T-helper 1 cell (primary cell): ENCODE data around the gene NBL1.

Source experiments
- DNase-seq, 5 donors: peaks; one replicate each; pipeline ENCODE4 v3.0.0-alpha.2; 2012 to 2020

NBL1 gene

DNA sequence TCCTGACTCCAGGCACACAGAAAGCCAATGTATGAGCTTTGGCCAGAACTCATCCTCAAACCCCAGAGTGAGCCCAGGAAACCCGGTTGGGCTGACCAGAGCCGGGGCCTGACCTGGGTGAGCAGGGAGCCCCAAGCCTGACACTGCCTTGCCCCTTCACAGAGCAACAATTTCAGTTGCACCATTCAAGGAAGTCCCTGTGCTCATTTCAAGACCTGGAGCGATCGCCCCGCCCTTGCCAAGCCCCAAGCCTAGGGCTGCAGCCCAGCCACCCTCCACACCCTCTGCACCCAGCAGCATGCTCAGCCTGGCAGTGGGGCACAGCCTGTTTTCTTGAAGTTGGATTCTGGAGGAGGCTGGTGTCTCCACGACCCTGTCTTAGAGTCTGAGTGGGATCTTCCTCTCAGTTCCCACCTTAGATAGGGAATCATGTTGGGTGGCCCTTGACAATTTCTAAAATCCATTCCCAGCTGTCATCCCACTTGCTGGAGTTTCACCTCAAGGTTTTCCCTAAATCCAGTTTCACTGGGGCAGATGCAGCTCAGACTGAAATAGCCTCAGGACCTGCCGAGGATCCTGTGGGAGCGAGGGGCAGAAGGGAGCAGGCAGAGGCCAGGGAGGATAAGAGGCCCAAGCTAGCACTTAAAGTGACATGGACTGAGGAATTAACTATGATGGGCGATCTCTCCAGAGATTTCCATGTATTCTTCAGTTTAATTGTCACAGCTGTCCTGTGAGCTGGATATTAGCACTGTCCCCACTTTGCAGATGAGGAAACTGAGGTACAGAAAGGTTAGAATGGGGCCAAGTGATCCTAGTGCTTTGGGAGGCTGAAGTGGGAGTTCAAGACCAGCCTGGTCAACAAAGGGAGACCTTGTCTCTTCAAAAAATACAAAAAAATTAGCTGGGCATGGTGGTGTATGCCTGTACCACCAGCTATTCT is 2.5 kb downstream of the NBL1 start:
- peak in 1 of 5 donors; percentile 18 for DNase-seq

DNA sequence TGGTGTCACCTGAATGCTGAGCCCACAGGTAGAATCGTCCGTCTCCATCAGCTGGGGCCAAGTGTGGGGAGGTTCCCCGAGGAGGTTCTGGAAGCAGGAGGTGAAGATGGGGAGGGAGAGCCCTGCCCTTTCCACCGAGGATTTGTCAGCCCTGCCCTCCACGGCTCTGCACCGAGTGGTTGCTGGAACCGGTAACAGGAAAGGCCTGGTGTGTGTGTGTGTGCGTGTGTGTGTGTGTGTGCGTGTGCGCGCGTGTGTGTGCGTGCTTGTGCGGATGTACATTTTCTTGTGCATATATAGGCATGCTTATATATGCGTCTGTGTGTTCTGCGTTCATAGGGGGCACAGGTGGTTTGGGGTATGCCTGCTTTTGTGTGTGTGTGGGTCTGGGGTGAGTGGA is 3.5 kb downstream of the NBL1 start:
- DNase-seq: no peak

DNA sequence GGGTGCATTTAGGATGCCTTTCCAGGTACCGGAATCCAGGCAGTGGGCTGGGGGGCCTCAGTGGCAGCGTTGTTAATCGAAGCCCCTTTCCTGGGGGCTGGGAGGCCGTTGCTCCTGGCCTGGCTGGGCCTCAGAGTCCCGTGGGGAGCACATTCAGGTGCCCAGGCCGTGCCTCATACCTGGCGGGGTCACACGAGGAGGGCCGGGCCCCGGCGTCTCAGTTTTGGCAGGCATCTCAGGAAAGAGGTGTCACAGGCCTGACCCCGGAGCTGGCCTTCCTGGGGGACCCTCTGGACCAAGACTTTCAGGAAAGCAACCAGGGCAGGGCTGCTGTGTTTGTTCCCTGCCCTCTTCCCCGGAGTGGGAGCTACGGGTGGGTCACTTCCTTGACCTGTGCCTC is 4.1 kb downstream of the NBL1 start:
- DNase-seq: no peak

DNA sequence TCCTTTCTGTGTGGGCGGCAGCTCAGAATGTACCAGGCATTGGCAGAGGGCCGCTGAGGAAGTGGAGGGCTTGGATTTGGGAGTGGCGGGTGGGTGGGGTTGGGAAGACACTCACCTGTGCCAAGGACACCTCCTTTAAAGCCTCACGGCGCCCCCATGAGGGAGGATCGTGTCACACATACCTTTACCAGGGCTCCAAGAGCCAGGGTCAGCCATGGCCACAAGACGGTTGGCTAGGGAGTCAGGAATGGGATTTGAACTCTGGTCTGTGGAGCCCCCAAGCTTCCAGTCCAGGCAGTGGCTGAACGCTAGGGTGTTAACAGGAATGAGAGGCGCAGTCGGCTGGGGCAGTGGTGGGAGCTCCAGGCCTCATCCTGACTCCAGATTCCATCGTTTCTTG is 4.6 kb downstream of the NBL1 start:
- DNase-seq: no peak

DNA sequence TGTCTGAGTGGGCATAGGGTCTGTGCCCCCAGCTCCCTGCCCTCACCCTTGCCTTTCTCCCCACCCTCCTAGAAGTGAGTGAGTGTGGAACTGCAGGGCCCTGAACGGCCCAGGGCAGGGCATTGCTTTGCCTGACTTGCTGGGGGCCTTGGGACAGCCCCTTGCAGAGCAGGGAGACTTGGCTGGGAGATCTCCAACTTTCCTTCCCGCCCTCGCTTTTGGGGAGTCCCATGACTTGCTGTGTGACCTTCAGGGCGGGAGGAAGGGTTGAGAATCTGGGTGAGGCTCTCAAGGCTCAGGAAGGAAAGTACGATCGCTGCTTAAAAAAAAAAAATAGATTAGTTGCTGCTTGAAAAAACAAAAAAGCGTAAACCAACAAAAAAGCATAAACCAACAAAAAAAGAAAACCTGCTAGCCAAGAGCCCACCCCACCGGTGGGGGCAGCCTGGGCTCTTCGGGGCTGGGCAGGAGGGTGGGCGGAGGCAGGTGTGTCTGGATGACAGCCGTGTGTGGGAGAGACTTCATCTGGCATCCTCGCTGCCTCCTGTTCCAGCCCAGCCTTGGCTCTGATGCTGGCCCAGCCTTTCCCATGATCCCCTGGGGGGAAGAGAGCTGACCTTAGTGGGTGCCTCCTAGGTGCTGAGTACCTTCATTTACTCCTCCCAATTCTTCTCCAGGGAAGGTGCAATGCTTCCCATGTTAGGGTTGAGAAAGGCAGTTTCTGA is 6.5 kb downstream of the NBL1 start:
- no peak for DNase-seq

DNA sequence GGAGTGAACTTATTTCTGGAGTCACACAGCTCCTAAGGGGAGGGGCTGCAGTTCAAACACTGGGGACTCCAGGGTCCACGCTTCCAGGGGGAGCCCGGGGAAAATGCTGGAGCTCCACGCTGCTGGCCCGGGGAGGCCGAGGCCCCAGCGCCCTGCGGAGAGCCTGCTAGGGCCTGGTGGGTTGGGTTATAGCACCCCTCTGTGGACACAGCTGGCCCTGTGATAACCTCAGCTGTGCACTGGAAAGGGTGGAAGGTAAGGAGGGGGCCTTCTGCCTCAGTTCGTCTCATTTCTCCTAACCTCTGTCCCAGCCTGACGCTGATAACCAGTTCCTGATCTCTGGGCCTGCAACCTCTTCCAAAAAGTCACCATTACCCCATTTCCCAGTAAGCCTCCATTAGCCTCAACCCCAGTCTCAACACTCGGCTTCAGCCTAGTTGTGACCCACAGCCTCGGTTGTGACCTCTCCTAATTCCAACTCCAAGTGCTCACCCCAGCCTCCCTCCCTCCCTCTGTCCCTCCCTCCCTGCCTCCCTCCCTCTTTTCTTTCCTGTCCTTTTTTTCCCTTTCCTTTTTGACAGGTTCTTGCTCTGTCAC is 7.1 kb downstream of the NBL1 start:
- peak in 3 of 5 donors; percentile 35 to 39 (median 38) for DNase-seq

DNA sequence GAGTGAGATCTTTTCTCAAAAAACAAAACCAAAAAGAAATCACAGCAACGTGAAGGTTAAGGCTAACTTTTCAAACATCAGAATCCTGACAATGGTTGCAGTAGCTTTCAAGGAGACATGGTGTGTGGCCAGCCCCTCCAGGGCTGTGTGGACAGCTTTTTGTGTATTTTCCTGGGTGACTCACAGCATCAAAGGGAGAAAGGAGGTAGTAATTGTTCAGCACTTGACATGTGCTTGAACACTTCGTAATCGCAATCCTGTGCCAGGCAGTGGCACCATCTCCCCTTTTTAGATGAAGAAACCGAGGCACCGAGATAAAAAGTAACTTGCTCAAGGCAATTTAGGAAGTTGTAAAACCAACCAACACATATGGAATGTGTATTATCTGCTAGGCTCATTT is 10.3 kb downstream of the NBL1 start:
- DNase-seq: no peak

DNA sequence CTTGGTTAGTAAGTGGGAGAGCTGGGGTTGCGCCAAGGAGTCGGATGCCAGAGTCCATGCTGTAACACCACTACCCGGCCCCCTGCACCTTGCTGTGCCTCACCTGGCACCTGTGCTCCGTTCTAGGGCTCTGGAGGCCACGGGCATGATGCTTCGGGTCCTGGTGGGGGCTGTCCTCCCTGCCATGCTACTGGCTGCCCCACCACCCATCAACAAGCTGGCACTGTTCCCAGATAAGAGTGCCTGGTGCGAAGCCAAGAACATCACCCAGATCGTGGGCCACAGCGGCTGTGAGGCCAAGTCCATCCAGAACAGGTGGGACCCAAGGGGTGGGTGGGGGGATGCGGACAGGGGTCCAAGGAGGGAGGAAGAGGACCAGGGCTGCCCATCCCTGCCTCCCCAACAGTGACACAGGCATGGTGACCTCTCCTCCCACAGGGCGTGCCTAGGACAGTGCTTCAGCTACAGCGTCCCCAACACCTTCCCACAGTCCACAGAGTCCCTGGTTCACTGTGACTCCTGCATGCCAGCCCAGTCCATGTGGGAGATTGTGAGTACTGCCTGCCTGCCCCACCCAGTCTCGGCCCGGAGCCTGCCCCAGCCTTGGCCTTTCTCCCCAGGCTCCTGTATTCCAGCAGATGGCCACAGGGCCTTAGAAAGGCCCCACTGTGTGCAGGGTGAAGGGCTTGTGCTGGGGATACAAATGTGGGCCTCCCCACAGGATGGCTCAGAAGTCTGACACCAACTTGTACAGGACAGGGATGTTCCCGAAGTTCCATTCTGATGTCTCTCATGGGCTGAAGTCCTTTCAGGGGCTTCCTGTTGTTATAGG is 11.0 kb downstream of the NBL1 start:
- DNase-seq: no peak

DNA sequence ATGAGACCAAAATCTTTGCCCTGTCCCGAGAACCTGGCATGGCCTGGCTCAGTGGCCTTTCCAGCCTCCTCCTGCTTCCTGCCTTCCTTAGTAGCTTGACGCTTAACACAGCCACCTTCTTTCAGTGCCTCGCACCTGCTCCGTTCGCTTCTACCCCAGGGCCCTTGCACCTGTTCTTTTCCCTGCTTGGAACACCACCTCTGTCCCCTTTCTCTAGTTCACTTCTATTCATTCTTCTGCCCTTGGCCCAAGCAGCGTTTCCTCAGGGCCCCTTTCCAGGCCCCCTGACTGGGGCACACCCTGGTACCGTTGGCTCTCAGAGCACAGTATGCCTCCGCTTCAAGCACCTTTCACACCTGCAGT is 11.6 kb downstream of the NBL1 start:
- DNase-seq: no peak

DNA sequence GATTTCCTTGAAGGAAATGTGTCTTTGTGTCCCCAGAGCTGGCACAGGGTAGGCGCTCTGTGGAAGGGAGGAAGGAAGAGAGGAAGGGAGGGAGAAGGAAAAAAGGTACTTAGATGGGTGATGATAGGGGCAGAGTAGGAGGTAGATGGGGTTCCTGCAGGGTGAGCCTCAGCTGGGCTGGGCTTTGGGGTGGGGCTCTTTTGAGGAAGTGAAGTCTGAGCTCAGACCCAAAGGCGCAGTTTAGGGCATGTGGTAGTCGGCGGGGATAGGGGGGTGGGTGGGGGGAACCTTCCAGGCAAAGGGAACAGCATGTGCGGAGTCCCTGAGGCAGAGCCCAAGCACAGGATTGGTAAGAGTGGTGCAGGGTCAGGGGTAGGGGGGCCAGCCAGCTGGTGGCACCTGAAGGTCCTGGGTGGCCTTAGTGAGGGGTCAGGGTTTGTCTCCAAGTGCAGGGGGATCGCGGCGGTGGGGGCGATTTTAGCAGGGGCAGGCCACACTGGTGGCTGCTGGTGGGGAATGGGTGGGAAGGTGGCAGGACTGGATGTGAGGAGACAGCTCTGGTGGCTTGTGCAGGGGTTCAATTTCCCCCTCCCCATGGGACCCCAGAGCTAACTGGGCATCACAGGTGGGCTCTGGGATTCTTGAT is 12.1 kb downstream of the NBL1 start:
- no peak for DNase-seq

DNA sequence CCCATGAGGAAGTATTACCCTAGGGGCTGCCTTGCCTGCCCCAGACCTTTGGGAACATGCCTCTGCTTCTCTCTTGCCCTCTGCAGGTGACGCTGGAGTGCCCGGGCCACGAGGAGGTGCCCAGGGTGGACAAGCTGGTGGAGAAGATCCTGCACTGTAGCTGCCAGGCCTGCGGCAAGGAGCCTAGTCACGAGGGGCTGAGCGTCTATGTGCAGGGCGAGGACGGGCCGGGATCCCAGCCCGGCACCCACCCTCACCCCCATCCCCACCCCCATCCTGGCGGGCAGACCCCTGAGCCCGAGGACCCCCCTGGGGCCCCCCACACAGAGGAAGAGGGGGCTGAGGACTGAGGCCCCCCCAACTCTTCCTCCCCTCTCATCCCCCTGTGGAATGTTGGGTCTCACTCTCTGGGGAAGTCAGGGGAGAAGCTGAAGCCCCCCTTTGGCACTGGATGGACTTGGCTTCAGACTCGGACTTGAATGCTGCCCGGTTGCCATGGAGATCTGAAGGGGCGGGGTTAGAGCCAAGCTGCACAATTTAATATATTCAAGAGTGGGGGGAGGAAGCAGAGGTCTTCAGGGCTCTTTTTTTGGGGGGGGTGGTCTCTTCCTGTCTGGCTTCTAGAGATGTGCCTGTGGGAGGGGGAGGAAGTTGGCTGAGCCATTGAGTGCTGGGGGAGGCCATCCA is 12.8 kb downstream of the NBL1 start:
- no peak for DNase-seq

DNA sequence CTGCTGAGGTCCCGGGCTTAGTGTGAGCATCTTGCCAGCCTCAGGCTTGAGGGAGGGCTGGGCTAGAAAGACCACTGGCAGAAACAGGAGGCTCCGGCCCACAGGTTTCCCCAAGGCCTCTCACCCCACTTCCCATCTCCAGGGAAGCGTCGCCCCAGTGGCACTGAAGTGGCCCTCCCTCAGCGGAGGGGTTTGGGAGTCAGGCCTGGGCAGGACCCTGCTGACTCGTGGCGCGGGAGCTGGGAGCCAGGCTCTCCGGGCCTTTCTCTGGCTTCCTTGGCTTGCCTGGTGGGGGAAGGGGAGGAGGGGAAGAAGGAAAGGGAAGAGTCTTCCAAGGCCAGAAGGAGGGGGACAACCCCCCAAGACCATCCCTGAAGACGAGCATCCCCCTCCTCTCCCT is 13.4 kb downstream of the NBL1 start:
- DNase-seq: no peak

DNA sequence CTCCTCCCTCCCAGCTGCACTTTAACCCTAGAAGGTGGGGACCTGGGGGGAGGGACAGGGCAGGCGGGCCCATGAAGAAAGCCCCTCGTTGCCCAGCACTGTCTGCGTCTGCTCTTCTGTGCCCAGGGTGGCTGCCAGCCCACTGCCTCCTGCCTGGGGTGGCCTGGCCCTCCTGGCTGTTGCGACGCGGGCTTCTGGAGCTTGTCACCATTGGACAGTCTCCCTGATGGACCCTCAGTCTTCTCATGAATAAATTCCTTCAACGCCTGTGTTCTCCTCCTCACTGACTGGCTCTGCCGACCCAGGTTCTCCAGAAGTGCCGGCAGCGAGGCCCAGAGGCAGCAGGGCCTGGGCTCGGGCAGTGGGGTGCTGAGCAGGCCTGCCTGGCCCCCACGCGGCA is 14.1 kb downstream of the NBL1 start:
- DNase-seq: no peak

DNA sequence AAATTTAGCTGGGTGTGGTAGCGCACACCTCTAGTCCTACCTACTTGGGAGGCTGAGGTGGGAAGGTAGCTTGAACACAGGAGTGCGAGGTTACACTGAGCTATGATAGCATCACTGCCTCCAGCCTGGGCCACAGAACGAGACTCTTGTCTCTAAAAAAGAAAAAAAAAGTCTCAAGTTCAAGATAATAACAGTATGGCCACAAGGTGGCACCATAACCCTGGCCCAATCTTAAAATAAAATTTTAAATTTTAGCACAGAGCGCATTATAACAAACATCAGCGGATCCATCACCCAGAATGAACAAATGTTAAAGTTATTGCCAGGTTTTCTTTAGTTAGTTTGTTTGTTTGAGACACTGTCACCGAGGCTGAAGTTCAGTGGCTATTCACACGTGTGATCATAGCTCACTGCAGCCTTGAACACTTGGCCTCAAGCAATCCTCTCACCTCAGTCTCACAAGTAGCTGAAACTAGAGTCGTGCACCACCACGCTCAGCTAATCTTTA is 17.7 kb downstream of the NBL1 start:
- peak in 2 of 5 donors; percentile 34 to 55 for DNase-seq

DNA sequence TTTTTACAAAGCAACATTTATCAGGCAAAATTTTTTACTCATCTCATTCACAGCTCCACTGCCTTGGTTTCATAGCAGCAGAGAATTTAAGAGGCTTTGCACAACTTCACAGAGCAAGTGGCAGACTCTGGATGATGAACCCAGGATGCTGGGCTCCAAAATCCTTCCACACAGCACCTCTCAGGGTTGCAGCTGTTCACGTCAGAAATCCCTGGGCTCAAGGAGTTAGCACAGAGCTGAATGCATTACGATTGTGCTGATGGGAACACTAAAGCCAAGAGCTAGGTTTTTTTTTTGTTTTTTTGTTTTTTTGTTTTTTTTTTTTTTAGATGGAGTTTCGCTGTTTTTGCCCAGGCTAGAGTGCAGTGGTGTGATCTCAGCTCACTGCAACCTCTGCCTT is 18.2 kb downstream of the NBL1 start:
- DNase-seq: no peak

DNA sequence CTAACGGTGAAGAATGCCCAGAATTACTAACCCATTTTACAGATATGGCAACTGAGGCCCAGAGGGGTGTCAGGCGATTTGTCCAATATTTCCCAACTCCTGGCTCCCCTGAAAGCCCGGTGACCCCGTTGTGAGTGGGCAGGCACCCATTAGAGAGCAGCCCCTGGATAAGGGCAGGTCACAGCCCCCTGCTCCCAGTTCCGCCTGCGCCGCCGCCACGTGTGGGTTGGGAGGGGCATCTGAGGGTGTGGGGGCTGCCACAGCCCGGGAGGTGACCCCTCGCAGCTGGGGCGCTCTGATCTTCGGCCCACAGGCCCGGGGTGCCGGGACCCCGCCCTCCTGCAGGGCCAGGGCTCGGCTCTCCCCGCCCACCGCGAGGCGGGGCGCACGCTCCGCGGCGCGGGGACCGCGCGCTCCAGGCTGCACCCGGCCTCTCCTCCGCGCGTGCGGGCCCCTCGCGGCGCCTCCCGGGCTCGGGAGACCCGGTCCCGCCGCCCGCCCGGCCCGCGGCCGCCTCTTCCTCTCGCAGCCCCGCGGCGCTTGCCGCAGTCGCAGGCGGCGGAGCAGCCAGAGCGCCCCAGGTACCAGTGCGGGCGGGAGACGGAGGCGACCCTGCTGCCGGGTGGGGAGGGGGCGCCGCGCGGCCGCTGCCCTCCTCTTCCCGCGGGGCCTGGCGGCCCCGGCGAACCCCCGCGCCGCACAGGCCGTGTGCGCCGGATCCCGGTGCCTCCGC is 20.5 kb downstream of the NBL1 start, which contains the start of gene HTR6:
Gene HTR6, plus strand, starts transcription at position 423 of the 733 bp plus-strand sequence. CDS start 879 bp downstream, outside the sequence.
- DNase-seq: peak in 1 of 5 donors; percentile 14

DNA sequence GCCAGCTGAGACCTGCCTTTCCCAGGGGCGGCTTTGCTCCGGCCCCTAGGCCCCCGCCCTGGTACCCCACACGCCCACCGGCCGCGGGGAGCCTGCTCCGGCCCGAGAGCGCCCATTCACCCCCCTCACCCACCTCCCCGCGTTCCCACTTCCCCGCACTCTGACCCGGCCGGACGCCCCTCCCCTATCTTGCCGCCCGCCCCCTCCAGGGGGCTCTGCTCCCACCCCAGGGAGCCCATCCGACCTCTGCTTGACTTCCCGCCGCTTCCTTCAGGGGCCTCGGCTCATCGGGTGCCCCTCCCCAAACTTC is 21.0 kb downstream of the NBL1 start:
- DNase-seq: no peak

DNA sequence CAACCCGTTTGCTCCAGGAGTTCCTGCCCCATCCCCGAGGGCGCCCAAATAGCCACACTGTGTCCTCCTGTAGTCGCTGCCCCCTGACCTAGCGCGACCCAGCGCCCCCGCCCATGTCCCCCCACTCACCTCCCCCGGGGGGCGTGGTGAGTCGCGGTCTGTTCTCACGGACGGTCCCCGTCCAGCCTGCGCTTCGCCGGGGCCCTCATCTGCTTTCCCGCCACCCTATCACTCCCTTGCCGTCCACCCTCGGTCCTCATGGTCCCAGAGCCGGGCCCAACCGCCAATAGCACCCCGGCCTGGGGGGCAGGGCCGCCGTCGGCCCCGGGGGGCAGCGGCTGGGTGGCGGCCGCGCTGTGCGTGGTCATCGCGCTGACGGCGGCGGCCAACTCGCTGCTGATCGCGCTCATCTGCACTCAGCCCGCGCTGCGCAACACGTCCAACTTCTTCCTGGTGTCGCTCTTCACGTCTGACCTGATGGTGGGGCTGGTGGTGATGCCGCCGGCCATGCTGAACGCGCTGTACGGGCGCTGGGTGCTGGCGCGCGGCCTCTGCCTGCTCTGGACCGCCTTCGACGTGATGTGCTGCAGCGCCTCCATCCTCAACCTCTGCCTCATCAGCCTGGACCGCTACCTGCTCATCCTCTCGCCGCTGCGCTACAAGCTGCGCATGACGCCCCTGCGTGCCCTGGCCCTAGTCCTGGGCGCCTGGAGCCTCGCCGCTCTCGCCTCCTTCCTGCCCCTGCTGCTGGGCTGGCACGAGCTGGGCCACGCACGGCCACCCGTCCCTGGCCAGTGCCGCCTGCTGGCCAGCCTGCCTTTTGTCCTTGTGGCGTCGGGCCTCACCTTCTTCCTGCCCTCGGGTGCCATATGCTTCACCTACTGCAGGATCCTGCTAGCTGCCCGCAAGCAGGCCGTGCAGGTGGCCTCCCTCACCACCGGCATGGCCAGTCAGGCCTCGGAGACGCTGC is 21.7 kb downstream of the NBL1 start:
- DNase-seq: no peak

DNA sequence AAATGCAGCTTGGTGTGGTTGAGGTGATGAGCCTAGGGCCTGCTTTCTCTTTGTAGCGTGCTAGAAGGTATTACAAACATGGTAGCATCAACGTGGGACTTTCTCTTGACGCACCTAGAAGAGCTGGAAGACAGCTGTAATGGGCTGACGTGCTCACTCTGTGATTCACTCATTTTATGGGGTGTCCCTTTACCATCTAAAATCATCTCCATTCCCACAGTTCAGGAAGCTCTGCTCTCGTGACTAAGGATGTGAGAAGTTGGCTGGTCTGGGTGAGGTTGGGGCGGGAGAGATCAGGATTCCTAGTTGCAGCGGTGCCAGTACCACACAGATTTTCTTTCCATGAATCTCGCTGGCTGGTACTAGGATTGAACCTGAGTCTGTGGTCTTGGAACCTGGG is 24.8 kb downstream of the NBL1 start:
- no peak for DNase-seq

DNA sequence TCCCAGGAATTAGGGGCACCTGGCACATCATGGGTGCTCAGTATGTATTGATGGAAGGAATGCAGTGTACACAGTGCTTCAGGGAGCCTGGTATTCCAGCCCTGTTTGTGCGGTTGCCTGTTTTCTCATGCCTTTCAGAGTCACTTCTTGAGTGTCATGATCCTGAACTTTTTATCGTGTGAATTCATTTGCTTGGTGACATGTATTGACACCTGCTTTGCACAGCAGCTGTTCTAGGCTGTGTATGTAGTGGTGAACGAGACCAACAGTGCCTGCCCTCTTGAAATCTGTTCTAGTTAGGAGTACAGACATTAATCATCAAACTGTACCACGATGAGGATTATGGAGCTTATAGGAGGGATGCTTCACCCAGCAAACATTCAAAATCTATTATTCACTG is 26.7 kb downstream of the NBL1 start:
- no peak for DNase-seq
